Stimulated activated CD4-positive, alpha-beta T cell treated with anti-CD3 and anti-CD28 coated beads, Interleukin-4, amount 100 ng/mL, for 24 hours (primary cell): ENCODE results near the gene CHST5.
"Not testable (repeated sequence)": the region's sequence is repeated elsewhere in the genome, so short reads cannot be mapped to it uniquely, and the experiment has no call there.

ENCODE experiments used
- DNase-seq: peaks from one replicate; pipeline ENCODE4 v3.0.0-alpha.2; 2020

The CHST5 gene

DNA sequence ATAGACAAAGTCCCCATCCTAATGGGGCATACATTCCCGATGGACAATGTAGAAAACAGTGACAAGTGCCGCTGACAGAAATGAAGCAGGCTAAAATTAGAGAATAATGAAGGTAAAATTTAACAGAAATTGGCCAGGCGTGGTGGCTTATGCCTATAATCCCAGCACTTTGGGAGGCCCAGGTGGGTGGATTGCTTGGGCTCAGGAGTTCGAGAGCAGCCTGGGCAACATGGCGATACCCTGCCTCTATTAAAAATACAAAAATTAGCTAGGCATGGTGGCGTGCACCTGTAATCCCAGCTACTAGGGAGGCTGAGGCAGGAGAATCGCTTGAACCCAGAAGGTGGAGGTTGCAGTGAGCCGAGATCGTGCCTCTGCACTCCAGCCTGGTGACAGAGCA is 12.5 kb upstream of the CHST5 start:
- DNase-seq, result not testable (repeated sequence)

DNA sequence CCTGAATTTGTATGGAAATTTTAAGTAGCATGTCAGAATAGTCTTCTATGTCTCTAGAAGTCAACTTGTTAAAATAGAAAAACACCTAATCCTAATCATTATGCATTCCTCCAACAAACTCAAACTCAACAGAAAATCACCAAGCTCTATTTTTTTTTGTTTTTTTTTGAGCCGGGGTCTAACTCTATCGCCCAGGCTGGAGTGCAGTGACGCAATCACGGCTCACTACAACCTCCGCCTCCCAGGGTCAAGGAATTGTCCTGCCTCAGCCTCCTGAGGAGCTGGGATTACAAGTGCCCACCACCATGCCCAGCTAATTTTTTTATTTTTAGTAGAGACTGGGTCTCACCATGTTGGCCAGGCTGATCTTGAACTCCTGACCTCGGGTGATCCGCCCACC is 10.4 kb upstream of the CHST5 start:
- DNase-seq, result no peak

DNA sequence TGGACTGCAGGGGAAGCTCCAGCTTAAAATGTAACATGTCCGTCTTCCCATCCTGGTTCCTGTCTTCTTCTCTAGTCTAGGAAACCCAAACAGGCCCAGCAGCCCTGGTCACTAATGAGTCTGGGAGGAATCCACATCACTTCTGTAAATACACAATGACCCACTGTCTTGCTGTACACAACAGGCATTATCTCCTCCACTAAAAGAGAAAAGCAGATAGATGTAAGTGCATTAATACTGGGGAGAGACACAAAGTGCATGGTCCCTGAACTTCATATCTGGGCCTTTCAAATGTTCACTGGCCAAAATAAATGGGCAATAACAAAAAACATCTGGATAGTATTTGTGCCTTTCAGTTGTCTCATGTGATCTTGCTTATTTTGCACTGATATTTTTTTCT is 10.0 kb upstream of the CHST5 start:
- not testable (repeated sequence) for DNase-seq

DNA sequence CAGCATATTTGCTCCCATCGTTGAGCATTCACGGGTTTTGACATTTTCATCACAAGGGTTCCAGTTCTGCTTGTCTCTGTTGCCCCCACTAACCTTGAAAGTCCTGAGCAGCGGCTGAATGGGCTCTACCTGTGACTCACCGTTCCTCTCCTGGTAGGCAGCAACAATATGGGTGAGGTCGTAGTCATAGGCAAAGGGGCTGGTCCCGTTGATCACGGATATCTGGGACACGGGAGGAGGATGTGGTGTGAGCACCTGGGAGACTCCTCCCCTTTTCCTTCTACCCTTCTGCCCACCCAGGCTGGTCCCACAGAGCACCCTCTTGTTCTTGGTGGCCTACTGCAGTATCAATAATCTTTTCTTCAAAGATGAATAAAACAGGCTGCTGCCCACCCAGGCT is 6.6 kb upstream of the CHST5 start:
- DNase-seq, result not testable (repeated sequence)

DNA sequence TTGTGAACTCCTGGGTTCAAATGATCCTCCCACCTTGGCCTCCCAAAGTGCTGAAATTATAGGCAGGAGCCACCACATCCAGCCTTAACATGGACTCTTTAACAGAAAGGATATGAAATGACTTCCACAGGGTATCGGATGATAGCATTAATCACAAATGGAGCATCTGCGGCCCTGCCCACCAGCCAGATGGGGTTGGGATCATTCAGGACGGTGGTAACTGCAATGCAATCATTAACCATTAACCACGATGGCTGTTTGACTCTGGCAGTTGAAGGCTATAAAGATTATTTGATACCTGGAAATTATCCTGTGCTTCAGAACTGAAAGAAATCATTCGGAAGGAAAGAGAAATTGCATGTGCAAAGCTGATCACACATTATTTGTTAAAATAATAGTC is 5.3 kb upstream of the CHST5 start:
- no peak for DNase-seq

DNA sequence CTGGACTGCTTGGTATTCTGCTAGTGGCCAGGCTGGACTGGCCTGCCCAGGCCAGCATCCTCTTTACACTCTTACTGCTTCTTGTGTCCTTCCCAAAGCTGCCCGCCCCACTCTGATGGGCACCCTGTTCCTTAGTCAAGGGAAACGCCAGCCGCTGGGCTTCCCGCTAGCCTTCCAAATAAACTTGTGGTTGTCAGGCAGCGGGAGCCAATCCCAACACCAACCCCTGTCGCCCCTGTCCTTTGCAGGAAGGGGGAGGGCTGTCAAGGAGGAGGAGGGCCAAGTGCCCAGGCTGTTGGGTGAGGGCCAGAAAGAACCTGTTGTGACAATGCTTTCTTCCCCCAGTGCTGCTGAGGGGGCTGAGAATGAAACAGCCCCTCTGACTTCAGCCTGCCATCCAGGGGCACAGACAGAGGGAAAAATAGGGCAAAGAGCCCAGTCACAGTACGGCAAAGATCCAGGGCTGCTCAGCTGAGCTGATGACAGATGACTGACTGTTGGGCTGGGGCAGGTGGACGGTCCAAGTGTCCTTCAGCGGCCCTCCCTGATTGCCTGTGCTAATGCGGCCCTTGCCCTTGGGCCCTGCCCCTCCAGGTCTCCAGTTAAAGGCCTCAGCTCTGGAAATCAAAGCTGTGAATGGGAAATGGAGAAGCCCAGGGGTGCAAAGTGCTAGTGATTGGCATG is 3.1 kb upstream of the CHST5 start:
- not testable (repeated sequence) for DNase-seq

DNA sequence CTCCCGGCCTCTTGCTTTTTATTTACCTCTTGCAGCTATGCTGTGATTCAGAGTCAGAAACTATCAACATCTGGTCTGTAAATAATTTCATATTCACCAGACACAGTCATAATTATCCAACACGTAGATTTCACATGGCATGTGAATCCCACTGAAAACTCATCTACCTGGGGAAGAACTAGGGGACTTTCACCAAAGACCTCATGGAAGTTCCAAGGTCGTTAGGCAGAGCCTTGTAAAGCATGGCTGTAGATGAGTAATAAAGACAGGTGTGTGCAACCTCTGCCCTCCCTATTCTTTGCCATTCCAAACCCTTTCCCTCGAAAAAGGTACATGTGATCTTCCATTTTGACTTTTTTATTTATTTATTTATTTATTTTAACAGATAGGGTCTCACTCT is 1.9 kb upstream of the CHST5 start:
- DNase-seq, result no peak

DNA sequence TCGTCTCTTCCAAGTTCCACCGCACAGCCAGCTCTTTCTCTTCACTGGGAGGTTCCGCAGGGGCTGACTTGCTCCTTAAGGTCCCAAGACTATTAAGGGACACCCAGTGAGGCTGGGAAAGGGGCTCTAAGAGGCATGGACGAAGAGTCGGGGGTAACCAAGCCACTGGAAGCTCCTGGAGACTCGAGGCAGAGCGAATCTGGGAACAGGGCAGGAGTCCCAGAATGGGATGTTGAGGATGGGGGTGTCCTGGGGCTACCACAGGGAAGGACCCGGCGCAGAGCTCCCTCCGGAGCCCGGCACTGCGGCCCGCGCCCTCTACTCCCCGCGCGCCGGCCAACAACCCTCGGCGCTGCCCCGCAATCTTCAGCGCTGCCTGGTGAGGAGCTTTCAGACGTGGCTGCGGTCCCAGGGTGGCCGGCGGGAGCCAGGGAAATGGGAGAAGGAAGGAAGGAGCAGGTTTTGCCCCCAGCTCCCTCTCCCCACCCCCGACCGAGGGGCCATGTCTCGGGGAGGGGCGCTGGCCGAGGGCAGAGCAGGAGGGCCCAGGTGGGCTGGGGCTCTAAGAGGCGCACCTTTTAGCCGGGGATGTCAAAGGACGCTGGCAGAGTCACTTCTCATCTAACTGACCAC is 581 bp downstream of the CHST5 start:
- no peak for DNase-seq

DNA sequence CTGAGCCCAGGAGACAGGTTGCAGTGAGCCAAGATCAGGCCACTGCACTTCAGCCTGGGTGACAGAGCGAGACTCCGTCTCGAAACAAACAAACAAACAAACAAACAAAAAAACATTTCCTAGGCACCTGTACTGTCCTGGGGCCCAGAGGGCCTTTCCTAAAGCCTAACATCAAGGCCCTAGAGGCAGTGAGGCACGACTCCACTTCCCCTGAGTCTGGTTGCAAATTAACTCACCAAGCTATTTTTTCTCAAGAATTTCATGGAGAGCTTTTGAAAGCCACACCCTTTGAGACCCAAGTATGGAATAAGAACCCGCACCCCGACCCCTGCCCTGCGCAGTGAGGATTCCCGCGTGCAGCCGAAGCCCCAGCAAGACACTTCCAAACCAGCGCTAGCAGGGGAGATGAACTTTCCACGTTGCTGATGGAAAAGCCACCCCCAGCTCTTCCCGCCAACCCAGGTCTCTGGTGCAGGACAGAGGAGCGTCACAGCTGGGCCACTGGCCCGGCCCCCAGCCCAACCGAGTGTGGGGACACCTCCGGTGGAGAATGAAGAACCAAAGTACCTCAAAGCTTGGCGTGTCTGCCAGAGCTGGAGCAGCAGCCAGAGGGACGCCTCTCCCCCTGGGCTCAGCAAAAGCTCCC is 1.2 kb downstream of the CHST5 start:
- no peak for DNase-seq

DNA sequence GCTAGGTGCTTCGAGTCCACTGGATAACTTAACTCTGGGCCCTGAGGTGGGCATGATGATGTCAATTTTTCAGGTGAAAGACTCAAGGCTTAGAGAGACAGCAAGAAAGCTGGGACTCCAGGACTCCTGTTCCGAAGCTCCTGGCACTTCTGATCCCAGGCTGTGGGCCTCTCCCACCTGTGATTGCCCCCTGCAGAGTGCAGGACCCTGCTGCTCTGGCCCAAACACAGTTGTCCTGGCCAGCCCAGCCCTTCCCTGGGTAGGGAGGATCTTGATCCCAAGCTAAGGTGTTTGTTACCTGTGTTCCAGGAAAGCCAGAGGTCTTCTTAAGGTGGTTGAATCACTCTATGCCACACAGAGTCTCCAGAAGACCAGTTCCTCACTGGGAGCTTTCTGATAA is 3.1 kb downstream of the CHST5 start:
- DNase-seq, result no peak

DNA sequence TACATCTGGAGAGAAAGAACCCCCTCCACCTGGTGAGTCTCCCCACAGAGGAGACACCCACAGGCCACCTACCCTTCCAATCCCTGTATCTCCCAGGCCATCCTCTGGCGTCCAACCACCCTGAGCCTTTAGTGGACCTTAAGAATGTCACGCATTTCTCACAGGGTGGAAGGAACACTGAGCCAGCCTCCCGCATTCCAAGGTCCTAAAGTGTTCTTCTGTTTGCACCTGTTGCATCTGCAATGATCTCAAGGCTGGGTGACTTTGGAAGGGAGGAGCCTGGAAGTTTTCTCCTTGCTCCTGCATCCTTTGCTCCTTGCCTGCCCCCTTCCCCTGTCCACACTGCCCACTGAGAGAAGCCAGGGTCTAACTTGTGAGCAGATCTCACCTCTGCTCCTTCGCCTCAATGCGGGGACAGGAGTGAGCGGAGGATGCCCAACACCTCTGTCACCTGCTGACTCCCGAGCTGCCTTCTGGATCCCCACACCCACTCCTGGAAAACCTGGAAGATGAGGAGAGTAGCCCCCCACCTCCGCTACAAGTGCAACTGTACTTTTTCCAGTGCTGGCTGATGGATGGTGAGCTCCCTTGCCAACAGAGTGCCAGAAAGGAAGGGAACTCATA is 3.7 kb downstream of the CHST5 start:
- DNase-seq, result no peak

DNA sequence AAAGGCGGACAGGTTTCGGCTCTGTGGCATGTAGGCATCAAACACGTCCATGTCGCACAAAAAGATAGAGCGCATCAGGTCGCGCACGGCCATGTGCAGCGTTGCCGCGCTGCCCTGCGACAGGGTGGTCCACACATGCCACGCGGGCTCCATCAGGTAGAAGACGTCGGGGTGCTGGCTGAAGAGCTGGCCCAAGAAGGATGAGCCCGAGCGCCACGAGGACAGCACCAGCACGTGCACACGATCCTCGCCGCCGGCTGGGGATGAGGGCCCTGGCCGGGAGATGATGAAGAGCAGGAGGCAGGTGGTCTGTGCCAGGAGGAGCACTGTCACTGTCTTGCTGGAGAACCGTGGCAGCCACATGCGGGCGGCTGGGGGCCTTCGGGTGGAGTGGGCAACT is 5.9 kb downstream of the CHST5 start:
- DNase-seq, result no peak

DNA sequence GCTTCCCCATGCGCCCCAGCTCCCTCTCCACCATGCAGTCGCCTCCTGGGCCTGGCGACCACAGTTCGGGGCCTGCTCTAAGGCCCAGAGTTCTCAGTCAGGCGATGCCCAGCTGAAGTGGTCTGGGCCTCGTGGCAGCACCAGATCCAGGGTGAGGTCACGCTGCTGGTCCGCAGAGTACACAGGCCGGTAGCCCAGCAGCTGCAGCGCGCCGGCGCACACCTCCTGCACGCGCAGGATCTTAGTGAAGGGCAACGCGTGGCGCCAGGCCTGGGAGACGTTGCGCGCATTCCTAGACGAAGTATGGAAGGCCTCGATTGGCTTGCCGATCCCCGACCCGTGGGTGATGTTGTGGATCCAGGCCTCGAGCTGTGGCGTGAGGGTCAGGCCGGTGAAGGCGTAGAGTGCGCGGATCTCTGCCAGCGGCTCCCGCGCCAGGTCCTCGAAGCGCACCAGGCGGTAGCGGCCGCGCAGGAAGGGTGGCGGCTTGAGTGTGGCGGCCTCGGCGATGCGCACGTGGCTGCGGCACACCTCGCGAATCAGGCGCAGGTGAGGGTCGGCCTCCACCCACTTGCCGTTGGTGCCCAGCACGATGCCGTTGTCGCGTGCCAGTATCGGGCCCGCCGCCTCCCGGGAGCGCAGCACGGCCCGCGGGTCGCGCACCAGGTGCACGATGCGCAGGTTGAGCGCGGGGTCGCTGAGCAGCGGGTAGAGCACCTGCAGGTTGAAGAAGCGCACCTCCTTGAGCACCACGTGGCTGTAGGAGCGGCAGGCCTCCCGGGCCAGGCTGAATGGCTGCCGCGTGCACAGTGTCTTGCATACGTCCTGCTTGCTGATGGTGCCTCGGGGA is 6.6 kb downstream of the CHST5 start:
- no peak for DNase-seq

DNA sequence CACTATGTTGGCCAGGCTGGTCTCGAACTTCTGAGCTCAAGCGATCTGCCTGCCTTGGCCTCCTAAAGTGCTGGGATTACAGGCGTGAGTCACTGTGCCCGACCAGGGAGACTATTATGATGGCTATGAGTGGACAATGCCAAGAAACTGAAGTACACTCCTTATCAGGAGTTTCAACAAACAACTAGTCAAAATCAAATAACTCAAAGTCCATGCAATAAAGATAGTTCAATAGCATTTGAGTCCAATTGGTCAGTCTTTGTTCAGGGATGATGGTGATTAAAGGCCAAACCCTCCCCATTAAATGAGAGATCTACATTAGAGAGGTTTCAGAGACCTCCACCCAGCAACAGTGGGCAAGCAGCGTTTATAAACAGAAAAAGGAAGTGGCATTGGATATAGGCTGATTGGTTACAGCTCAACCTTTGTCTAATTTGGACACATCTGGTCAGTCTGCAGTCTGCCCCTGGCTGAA is 8.0 kb downstream of the CHST5 start:
- no peak for DNase-seq

DNA sequence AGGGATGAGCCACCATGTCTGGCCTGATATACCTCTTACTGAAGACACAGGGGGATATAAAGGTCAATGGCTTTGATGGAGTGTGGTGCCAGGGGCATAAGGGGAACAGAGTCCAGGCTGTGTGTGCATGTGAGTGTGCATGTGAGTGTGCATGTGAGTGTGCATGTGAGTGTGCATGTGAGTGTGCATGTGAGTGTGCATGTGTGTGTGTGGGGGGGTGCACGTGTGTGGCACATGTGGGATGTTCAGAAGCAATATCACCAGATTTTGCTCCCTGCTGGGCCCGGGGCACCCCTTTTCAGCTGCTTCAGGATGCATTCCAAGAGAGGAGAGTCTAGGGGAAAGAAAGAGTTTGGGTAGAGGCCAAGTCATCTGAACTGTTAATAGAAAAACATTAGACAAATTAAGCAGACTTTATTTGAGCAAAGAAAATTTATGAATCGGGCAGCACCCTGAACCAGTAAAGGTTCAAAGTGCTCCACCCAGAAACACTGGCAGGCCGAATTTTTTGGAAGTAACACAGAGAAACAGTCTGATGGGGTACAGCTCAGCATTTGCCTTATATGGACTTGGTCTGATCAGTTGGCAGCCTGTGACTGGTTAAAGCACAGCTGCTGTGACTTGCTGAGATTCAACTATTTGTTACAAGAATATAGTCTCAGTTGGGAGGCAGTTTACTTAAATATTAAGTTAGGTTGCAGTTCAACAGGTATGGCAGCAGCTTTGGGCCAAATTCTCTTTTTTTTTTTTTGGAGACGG is 9.7 kb downstream of the CHST5 start:
- no peak for DNase-seq

DNA sequence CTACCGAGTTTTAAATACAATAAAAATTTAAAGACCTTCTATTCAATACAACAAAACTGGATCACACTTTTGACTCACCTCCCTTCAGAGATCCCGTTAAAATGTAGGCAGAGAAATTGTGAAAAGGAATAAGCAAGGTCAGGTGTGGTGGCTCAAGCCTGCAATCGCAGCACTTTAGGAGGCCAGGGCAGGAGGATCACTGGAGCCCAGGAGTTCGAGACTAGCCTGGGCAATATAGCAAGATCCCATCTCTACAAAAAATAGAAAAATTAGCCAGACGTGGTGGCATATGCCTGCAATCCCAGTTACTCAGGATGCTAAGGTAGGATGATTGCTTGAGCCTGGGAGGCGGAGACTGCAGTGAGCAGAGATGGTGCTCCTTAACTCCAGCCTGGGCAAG is 16.7 kb downstream of the CHST5 start:
- DNase-seq, result no peak

DNA sequence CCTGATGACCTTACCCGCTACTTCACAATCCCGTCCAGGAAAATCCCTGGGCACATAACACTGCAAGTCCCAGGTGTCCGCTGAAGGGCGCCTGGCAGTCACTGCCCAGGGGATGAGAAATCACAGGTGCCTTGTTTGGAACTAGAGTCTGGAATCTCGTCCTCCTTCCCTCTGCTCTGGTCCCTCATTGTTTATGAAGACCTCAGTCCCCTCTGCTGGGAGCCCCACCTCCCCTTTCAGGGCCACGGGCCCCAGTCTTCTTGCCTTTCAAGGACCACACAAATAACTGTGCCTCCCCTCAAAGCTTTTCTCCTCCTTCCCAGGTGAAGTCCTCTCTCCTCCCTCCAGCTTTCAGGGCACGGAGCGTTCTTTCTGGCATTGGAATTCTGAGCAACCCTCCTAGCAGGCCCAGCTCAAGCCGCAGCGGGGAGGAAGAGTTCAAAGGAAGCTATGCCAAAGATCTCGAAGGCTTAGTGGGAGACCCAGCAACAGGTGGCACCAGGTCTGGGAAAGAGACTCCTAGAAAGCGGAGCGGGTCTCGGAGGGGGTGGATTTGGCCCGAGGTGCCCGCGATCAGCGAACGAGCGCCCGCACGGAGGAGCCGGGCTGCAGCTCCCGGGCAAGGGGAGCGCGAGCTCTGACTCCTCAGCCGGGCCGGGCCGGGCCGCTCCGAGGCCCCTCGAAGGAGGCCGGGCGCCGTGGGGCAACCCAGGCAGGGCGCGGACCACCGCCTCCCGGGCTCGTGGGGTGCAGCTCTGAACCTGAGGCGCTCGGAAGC is 19.5 kb downstream of the CHST5 start:
- DNase-seq, result peak; percentile 15

DNA sequence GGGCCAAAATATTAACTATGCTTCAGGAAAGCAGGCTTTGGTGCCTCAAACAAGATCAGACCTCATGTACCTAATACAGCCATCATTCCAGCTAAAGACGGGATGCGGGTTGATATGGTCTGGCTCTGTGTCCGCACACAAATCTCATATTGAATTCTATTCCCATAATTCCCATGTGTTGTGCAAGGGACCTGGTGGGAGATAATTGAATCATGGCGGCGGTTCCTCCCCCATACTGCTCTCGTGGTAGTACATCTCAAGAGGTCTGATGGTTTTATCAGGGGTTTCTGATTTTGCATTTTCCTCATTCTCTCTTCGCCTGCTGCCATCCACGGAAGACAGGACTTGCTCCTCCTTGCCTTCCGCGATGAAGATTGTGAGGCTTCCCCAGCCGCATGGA is 21.6 kb downstream of the CHST5 start:
- no peak for DNase-seq

DNA sequence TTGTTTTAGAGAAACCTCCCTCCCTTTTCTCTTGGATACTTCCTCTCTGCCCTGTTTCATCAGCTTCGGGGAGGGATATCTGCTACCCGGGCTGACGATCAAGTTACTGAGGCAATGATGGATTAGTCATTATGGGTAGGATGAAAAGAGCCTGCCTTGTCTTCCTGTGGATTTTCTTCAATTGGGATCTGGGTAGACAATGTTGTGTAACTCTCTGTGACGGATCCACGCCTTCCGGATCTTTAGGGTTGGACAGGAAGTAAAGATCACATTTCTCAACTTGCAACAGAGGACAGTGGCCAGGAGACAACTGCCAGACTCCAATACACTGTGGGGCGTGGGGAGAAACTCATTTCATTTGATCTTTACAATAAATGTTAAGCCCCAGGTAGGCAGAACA is 29.3 kb downstream of the CHST5 start:
- no peak for DNase-seq

DNA sequence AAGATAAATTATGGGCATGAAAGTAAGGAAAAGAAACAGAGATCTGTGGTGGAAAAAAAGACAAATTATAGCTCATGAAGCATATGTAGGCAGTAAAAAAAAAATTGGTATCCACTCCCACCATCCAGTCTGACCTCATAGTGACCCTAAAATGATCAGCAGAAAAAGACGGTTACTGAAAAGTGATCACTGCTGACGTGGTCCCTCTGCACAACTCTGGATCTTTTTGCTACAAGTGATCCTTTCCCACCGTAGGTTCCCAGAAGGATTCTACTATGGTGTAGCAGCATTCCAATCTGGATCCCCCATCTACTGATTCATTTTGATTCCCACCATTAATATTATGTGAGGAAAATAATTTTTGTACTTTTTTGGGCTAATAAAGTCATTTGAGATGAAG is 29.8 kb downstream of the CHST5 start:
- no peak for DNase-seq

DNA sequence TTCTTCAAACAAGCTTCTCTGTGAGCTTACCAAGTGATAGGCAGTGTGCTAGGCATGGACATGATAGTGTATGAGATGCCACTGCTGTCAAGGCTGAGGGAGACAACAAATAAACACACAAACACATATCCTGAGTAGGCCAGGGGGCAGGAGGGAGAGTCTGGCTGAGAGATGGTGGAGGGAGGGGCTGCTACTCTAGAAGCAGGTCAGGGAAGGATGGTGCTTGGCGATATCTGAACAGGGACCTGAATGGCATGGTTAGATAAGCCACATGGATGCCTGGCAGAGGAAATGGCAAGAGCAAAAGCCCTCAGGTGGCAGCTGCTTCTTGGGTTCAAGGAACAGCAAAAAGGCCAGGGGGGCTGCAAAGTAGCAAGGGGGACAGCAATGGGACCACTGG is 32.1 kb downstream of the CHST5 start:
- no peak for DNase-seq
